H54 (cell line): ENCODE data around the gene ZBTB40.

ENCODE experiments used
- DNase-seq: peaks from one replicate; pipeline ENCODE4 v3.0.0; 2011; ENCODE audit warnings: low spot score, mixed read lengths; ENCODE audit not compliant: insufficient read length
- FAIRE-seq: peaks from 3 replicates; lab custom pipeline; 2011; peaks lifted over from hg19 to GRCh38; lab: Jason Lieb, UNC
- POLR2A ChIP-seq: IDR thresholded peaks from 2 replicates; pipeline ENCODE4 v1.6.1; 2011; ENCODE audit warnings: low read depth, mild to moderate bottlenecking, low read length

Gene ZBTB40

DNA sequence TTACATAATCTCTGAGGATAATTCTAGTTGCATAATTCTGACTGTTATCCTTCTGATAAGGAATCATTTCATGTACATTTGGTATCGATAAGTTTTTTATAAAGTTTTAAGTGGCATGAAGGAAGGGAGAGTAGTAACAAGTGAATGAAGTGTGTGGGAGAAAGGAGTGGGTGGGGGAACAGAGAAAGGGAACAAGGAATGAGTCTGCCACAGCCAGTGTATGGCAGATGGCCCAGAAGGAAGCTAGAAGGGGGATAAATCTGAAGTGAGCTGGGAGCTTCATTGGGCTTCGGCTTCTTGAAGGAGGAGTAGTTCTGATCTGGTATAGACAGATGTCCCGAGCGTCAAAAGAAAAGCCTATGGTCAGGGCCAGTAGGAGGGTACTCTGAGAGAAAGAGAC lies 18.6 kb downstream of the ZBTB40 start:
- FAIRE-seq (no peak), DNase-seq (no peak)
- no peak for TF ChIP-seq POLR2A

GRCh38 chr1:22471078-22471477 lies 19.4 kb downstream of the ZBTB40 start:
- DNase-seq, result no peak
- no peak for TF ChIP-seq POLR2A
- no peak for FAIRE-seq

- TF ChIP-seq POLR2A, result no peak
- no peak for DNase-seq
- no peak for FAIRE-seq
Observed at GRCh38 chr1:22471610-22472009, 20.0 kb downstream of the ZBTB40 start.

GRCh38 chr1:22472596-22472995 lies 20.9 kb downstream of the ZBTB40 start:
- no peak for DNase-seq
- no peak for FAIRE-seq
- no peak for TF ChIP-seq POLR2A

DNA sequence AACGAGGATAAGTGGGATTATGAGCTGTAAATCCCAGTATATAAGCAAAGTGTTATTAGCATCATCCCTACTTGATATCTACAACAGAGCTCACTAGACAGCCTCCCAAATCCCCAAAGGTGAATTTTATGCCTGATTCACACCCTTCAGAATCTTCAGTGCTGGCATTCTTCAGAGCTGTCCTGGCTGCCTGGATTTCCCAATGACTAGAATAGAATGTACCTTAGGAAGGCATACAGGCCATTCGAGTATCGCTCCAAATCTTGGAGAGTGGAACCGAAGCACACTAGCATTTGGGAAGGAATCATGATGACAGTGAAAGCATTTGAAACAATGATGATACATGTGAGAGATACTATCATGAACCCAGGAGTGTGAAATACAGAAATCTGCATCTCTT lies 22.3 kb downstream of the ZBTB40 start:
- TF ChIP-seq POLR2A, result no peak
- DNase-seq (no peak), FAIRE-seq (no peak)

- no peak for FAIRE-seq
Observed at GRCh38 chr1:22476566-22476965, 24.9 kb downstream of the ZBTB40 start.

GRCh38 chr1:22483121-22483520 lies 31.5 kb downstream of the ZBTB40 start:
- FAIRE-seq (no peak), DNase-seq (no peak)
- TF ChIP-seq POLR2A, result no peak

More at GRCh38 chr1:22476566-22476965, 24.9 kb downstream of the ZBTB40 start:
- TF ChIP-seq POLR2A, result no peak
- no peak for DNase-seq

DNA sequence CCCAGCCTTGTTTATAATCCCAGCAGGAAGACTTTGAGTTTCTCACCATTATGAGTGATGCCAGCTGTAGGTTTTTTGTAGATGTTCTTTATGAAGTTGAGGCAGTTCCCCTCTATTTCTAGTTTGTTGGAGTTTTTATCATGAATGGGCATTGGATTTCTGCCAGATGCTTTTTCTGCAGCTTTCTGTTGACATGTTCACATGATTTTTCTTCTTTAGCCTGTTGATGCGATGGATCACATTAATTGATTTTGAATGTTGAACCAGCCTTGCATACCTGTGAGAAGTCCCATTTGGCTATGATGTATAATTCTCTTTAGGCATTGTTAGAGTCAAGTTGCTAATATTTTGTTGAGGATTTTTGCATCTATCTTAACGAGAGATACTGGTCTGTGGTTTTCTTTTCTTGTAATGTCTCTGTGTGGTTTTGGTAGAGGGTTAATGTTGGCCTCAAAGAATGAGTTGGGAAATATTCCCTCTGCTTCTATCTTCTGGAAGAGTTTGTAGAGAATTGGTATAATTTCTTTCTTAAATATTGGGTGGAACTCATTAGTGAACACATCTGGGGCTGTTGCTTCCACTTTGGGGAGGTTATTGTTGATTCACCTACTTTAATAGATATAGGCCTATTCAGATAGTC lies 33.2 kb downstream of the ZBTB40 start:
- DNase-seq (no peak), FAIRE-seq (no peak)
- TF ChIP-seq POLR2A, result no peak

DNA sequence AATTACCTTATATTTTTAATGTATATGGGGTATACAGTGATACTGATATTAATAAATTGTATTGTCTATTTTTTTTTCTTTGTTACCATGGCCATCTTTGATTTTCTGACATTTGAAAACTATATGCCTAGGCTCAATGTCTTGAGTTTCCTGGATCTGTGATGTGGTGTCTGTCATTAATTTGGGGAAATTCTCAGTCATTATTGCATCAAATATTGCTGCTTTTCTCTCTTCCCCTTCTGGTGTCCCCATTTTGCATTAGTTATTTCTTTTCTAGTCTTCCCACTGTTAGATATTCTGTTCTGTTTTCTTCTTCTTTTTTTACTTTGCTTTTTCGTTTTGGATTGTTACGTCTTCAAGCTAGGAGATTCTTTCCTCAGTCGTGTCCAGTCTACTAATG lies 33.8 kb downstream of the ZBTB40 start:
- DNase-seq, result no peak
- no peak for FAIRE-seq
- no peak for TF ChIP-seq POLR2A

- DNase-seq (no peak), FAIRE-seq (no peak)
- TF ChIP-seq POLR2A, result no peak
Observed at GRCh38 chr1:22487781-22488180, 36.1 kb downstream of the ZBTB40 start.

GRCh38 chr1:22488319-22488718 lies 36.7 kb downstream of the ZBTB40 start:
- DNase-seq (no peak), FAIRE-seq (no peak)
- no peak for TF ChIP-seq POLR2A

GRCh38 chr1:22489278-22489677 lies 37.6 kb downstream of the ZBTB40 start:
- FAIRE-seq (no peak), DNase-seq (no peak)
- no peak for TF ChIP-seq POLR2A

DNA sequence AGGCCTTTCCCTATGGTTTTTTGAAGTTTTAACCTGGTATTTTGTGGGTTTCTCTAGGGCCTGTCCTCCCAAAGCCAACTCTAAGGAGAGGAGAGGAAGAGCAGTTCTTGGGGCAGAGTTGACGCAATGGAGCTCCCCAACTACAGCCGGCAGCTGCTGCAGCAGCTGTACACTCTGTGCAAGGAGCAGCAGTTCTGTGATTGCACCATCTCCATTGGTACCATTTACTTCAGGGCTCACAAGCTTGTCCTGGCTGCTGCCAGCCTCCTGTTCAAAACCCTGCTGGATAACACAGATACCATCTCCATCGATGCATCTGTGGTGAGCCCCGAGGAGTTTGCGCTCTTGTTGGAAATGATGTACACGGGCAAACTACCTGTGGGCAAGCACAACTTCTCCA lies 38.2 kb downstream of the ZBTB40 start:
- no peak for DNase-seq
- no peak for FAIRE-seq
- TF ChIP-seq POLR2A, result no peak

- FAIRE-seq, result no peak
- TF ChIP-seq POLR2A, result no peak
- no peak for DNase-seq
Observed at GRCh38 chr1:22490309-22490708, 38.7 kb downstream of the ZBTB40 start.

DNA sequence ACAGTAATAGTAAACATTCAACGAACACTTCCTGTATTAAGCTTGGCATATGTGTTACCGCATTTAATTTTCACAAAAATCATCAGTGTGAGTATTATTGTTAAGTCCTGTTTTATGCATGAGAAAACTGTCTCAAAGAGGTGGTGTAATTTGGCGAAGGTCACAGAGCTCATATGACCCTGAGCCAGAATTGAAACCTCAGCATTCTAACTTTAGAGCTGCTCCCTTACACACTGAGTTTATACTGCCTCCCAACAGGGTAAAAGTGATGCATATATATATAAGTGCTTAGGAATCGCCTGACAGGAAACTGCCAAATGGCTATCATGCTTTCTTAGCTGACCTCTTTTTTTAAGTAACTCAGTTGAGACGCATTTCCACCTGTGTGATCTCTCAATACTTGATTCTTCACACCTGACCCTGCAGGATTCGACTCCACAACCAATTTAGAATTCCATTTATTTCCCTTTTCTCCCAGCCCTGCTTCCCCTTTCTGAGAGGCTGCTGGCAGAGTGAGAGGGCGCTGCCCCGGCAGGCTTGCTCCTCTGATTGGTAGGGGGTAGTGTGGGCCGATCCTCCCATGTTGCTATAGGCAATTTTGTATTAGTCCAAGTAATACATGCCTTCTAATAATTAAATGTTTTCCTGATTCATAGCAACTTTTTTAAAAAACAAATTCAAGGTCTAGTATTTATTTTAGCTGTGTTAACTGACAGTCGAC lies 40.5 kb downstream of the ZBTB40 start:
- no peak for TF ChIP-seq POLR2A
- FAIRE-seq (no peak), DNase-seq (no peak)
